Activated T-helper 9 cell treated with anti-CD3 and anti-CD28 coated beads, Interleukin-2, amount 50 U/mL, for 16 hours (primary cell): ENCODE measurements around the gene MBD6.
"Not testable (repeated sequence)": the region's sequence is repeated elsewhere in the genome, so short reads cannot be mapped to it uniquely, and the experiment has no call there.

Experiments
- DNase-seq: peaks from one replicate; pipeline ENCODE4 v3.0.0-alpha.2; 2020; ENCODE audit warnings: low read depth

Gene MBD6

DNA sequence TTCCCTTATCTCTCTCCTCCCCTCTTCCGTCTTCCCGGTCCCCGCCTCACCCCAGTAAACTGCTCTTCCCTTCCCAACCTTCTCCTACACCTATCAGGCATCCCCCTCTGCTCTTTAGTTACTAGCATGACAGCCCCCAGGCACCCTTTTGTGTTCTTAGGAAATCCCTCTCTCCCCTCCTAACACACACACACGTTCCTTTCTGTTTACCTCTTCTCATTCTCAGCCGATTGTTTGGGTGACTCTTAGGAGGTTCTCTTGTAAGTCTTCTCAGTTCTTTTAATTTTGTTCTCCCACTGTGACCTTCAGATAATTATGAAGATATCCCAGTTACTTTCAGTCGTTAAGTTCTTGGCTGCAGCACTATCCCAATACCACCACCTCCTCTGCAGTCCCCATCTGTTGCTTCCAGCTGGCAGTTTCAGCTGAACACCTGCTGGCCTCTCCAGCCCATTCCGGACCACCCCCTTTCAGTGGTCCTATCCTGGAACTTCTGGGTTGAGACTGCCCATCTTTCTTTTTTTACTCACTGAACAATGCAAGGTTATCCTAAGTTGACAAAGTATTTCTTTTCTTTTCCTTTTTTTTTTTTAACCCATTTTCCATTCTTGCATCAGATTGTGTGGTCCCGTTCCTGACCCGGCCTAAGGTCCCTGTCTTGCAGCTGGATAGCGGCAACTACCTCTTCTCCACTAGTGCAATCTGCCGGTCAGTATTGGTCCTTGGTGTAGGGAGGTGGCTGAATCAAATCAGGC lies 34.0 kb upstream of the MBD6 start:
- DNase-seq: no peak

DNA sequence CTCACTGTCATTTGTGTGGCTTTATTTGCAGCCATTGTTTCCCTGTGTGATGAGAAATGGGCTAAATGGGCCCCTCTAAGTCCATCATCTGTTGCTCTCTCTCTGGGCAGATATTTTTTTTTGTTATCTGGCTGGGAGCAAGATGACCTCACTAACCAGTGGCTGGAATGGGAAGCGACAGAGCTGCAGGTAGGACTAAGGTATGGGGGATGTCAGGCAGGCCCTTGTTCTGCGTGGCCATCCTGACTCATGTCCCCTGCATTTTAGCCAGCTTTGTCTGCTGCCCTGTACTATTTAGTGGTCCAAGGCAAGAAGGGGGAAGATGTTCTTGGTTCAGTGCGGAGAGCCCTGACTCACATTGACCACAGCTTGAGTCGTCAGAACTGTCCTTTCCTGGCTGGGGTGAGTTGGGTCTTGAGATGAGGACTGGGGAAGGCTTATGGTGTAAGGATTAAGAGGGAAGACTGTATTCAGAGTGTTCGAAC lies 33.4 kb upstream of the MBD6 start:
- DNase-seq: no peak

DNA sequence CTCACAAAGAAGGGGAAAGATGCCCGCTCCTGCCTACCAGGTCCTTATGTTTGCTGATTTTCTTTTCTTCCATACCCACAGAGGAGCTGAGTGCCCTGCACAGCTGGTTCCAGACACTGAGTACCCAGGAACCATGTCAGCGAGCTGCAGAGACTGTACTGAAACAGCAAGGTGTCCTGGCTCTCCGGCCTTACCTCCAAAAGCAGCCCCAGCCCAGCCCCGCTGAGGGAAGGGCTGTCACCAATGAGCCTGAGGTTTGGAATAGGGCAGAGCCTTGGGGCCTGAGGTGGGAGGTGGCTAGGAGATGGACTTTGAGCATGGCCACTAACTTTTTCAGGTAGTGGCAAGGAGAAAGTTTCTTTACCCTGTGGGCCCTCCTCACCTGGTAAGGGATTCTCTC lies 32.5 kb upstream of the MBD6 start:
- no peak for DNase-seq

DNA sequence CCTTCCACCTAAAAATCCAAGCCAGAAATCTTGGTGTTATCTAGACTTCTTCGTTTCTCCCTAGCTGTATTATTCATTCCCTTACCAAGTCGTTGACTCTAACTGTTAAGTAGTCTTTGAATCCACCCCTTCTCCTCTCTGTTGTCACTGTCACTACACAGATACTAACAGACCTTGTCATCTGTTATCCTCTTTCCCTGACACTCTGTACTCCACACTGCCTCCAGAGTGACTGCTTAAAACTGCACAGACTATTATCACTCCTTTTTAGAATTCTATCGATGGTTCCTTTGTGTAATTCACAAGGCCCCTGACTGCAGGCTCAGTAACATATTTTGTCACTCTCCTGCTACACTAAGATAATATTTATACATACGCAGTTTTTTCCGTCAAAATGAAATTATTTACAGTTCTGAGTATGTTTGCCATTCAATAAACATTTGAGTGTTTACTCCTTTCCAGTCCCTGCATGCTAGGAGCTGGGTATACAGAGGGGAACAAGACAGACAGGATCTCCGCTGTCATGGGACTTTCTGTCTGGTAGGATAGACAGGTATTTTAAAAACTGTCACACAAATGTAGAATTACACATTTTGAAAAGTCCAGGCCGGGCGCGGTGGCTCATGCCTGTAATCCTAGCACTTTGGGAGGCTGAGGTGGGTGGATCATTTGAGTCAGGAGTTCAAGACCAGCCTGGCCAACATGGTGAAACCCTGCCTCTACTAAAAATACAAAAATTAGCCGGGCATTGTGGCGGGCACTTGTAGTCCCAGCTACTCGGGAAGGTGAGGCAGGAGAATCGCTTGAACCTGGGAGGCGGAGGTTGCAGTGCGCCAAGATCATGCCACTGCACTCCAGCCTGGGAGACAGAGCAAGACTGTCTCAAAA lies 31.0 kb upstream of the MBD6 start:
- DNase-seq: no peak

DNA sequence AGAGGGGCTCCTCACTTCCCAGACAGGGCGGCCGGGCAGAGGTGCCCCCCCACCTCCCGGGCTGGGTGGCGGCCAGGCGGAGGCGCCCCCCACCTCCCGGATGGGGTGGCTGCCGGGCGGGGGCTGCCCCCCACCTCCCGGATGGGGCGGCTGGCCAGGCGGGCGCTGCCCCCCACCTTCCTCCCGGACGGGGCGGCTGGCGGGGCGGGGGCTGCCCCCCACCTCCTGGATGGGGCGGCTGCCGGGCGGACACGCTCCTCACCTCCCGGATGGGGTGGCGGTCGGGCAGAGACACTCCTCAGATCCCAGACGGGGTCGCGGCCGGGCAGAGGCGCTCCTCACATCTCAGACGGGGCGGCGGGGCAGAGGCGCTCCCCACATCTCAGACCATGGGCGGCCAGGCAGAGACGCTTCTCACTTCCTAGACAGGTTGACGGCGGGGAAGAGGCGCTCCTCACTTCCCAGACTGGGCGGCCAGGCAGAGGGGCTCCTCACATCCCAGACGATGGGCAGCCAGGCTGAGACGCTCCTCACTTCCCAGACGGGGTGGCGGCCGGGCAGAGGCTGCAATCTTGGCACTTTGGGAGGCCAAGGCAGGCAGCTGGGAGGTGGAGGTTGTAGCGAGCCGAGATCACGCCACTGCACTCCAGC lies 27.4 kb upstream of the MBD6 start:
- DNase-seq: not testable (repeated sequence)

DNA sequence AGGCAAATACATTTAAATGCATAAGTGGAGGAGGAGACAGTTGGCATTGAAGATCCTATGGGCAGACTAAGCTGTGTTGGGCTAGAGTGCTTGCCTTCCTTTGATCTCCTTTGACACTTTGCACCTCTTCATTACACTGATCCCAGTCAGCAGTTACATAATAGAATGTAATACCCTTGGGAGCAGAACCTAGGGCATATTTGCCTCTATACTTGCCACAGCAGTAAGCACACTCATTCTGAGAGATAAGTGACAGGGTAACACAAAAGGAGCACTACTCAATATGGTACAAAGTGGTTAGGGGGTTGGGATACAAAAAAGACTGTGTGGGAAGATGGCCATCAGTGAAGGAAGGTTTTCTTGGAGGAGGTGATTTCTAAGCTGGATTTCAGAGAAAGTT lies 25.8 kb upstream of the MBD6 start:
- no peak for DNase-seq

DNA sequence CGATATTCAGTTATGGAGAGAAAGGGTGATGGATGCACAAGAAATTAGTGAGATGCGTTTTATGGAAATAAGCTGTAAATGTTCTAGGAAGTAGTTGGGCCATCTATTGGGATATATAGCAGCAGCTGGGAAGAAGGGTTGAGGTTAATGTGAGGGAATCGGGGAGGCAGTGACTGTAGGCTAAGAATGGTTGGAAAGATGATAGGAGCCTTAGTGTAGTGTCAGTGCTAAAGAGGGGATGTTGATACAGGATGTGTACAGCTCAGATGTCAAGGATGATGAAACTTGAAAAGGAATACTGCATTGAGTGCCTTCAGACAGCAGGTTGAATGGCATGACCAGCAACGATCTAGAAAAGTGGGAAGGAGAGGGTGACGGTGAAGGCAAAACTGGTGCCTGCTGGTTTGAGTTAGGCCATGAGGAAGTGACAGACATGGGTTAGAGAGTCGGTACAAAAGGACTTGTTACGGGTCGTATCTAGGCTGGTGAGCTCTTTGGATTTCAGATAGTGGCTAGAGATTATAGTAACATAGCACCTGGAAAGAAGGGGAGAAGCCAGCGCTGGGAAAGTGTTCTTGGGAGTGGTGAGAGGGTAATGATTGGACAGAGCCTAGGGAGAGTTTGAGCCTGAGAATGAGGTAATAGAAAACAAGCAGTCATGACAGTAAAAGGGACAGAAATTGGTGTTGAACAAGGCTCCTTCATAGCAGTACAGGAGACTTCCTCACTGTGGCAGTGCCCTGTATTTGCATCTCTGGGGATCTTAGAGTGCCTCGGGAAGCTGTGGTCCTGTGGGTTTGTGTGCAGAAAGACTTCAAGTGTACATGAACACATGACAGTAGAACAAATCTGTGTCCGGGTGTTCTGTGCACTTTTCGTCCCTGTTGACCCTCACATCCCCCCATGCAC lies 25.1 kb upstream of the MBD6 start:
- no peak for DNase-seq

DNA sequence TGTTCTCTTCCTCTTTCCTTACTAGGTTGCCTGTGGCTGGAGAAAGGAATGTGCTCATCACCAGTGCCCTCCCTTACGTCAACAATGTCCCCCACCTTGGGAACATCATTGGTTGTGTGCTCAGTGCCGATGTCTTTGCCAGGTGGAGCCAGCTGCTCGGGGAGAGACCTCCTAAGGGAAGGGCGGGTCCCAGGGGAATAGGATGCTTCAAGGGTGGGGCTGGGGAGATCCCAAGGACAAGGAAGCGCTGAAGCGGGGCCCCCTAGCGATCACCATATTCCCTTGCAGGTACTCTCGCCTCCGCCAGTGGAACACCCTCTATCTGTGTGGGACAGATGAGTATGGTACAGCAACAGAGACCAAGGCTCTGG lies 24.5 kb upstream of the MBD6 start:
- no peak for DNase-seq

DNA sequence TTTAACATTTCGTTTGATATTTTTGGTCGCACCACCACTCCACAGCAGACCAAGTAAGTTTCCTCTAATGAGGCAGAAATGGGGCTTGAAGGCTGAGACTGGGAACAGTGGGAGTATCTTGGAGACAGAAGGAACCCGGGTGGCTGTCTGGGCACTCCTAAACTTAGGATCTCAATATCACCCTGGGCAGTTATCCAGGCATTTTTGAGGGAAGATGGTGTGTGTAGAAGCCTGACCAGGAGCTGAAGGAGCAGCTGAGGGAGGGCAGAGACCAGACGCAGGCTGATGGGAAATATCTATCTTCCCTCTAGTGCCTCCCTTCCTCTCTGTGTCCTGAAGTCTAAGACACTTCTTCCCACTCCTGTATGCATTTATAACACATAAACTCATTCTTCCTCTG lies 24.1 kb upstream of the MBD6 start:
- no peak for DNase-seq

DNA sequence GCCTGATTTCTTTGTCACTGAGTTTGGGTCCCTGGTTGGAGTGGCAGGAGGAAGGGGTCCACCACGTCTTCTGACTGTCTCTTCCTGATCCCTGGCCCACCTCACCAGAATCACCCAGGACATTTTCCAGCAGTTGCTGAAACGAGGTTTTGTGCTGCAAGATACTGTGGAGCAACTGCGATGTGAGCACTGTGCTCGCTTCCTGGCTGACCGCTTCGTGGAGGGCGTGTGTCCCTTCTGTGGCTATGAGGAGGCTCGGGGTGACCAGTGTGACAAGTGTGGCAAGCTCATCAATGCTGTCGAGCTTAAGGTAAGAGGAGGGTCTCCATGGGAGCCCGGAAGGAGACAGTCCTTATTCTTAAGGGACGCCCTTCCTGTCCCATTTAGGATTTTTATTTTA lies 22.4 kb upstream of the MBD6 start:
- DNase-seq: no peak

DNA sequence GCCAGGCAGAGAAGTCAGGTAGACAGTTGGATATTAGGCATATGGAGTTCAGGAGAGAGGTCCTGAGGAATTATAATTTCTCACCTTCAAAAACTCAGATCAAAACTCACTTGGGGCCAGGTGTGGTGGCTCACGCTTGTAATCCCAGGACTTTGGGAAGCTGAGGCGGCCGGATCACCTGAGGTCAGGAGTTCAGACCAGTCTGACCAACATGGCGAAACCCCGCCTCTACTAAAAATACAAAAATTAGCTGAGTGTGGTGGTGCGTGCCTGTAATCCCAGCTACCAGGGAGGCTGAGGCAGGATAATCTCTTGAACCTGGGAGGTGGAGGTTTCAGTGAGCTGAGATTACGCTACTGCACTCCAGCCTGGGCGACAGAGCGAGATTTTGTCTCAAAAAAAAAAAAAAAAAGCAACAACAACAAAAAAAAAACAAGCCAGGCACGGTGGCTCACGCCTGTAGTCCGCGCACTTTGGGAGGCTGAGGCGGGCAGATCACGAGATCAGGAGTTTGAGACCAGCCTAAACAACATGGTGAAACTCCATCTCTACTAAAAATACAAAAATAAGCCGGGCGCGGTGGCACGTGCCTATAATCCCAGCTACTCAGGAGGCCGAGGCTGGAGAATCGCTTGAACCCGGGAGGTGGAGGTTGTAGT lies 20.2 kb upstream of the MBD6 start:
- not testable (repeated sequence) for DNase-seq

DNA sequence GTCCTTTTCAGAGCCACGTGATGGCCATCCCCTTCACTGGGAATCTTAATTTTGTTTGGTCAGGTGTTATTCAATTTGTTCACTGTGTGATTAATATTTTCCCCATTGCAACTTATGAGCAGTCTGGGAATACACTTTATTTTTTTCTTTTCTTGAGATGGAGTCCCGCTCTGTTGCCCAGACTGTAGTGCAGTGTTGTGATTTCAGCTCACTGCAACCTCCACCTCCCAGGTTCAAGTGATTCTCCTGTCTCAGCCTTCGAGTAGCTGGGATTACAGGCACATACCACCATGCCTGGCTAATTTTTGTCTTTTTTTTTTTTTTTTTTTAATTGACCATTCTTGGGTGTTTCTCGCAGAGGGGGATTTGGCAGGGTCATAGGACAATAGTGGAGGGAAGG lies 16.1 kb upstream of the MBD6 start:
- DNase-seq: not testable (repeated sequence)

DNA sequence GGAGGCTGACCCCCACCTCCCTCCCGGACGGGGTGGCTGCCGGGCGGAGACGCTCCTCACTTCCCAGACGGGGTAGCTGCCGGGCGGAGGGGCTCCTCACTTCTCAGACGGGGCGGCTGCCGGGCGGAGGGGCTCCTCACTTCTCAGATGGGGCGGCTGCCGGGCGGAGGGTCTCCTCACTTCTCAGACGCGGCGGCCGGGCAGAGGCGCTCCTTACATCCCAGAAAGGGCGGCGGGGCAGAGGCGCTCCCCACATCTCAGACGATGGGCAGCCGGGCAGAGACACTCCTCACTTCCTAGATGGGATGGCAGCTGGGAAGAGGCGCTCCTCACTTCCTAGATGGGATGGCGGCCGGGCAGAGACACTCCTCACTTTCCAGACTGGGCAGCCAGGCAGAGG lies 14.8 kb upstream of the MBD6 start:
- DNase-seq: not testable (repeated sequence)

DNA sequence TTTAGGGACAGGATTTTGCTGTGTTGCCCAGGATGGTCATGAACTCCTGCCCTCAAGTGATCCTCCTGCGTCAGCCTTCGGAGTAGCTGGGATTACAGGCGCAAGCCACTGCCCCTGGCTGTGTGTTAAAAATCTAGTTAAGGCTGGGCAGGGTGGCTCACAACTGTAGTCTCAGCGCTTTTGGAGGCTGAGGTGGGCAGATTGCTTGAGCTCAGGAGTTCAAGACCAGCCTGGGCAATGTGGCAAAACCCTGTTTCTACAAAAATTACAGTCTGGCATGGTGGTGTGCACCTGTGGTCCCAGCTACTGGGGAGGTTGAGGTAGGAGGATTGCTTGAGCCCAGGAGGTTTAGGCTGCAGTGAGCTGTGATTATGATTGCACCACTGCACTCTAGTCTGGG lies 11.5 kb upstream of the MBD6 start:
- no peak for DNase-seq

DNA sequence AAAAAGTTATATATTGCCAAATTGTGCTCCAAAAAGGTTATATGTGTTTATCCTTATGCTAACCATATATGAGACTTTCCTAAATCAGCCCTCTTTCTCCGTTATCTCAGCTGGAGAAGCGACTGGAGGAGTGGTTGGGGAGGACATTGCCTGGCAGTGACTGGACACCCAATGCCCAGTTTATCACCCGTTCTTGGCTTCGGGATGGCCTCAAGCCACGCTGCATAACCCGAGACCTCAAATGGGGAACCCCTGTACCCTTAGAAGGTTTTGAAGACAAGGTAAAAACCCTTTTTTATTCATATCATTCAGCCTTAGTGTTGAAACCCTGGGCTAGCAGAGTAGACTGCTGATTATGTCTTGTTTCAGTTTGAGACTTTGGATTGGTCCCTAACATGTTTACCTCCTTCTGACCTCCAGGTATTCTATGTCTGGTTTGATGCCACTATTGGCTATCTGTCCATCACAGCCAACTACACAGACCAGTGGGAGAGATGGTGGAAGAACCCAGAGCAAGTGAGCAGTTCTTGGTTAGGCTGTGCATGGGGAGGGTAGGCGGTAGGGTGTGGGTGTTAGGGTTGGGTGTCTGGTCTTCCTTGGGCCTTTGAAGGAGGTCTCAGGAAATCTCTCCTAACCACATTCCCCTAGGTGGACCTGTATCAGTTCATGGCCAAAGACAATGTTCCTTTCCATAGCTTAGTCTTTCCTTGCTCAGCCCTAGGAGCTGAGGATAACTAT lies 10.9 kb upstream of the MBD6 start:
- no peak for DNase-seq

DNA sequence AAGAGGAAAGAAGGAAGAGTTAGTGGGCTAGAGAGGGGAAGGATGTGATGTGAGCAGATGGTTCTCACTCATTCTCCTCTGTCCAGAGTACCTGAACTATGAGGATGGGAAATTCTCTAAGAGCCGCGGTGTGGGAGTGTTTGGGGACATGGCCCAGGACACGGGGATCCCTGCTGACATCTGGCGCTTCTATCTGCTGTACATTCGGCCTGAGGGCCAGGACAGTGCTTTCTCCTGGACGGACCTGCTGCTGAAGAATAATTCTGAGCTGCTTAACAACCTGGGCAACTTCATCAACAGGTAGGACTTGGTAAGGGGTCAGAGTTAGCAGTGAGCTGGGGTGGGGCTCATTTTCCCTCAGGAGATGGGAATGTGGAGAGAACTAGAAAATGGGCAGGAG lies 10.0 kb upstream of the MBD6 start:
- DNase-seq: no peak

DNA sequence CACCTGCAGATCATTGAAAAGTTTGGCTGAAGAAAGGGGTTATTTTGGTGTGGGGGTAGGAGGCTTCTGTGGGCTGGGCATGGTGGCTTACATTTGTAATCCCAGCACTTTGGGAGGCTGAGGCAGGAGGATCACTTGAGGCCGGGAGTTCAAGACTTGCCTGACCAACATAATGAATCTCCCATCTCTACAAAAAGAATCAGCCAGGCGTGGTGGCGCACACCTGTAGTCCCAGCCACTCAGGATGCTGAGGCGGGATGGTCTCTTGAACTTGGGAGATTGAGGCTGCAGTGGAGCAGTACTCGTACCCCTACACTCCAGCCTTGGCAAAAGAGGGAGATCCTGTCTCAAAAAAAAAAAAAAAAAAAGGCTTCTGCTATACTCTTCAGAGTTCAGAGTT lies 9.4 kb upstream of the MBD6 start:
- no peak for DNase-seq

DNA sequence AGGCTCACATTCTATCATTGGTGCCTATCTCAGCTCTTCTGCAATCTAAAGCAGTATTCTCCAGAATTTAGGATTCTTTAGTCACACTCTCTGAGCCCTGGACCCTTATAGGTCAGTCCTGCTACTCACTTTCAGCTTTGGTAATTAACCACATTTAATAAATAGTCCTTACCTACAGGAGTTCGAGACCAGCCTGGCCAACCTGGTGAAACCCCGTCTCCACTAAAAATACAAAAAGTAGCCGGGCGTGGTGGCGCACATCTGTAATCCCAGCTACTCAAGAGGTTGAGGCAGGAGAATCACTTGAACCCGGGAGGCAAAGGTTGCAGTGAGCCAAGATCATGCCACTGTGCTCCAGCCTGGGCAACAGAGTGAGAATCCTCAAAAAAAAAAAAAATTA lies 8.9 kb upstream of the MBD6 start:
- not testable (repeated sequence) for DNase-seq

DNA sequence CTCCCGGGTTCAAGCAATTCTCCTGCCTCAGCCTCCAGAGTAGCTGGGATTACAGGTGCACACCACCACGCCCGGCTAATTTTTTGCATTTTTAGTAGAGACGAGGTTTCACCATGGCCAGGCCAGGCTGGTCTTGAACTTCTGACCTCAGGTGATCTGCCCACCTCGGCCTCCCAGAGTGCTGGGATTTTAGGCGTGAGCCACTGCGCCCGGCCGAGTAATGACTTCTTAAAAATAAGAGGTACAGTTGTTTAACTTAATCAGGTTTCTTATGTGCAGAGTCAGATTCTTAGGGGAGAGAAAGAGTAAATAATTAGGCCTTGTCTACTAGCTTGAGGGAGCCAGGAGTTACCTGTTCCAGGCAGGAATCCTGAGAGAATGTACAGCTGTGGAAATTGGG lies 8.4 kb upstream of the MBD6 start:
- DNase-seq: not testable (repeated sequence)

DNA sequence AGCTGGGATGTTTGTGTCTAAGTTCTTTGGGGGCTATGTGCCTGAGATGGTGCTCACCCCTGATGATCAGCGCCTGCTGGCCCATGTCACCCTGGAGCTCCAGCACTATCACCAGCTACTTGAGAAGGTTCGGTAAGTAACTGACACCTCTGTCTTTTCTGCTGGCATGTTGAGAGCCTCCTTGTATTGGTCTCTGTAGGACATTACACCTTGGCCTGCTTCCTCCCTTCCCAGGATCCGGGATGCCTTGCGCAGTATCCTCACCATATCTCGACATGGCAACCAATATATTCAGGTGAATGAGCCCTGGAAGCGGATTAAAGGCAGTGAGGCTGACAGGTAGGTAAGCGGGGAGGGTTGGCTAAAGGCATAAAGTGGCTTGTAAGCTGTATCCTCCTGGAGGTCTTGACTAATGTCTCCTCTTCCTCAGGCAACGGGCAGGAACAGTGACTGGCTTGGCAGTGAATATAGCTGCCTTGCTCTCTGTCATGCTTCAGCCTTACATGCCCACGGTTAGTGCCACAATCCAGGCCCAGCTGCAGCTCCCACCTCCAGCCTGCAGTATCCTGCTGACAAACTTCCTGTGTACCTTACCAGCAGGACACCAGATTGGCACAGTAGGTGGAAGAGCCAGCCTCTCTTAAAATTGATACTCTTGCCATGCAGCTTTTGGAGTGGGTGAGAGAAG lies 7.8 kb upstream of the MBD6 start:
- DNase-seq: no peak
